H7 (cell line): Measurements from ENCODE around the gene PHACTR2. TPM values are rescaled to one million over a fixed set of nuclear protein-coding genes. Genes with fewer than 3 reads are reported as not detected.
A peak's percentile ranks its signal among the peaks of the same experiment; 100 is the strongest.

Experiments
- DNase-seq: peaks from one replicate; pipeline ENCODE4 v3.0.0; 2012
- H3K27me3 ChIP-seq: 2 replicates; pipeline ENCODE4 v1.6.0; 2011; ENCODE audit warnings: mild to moderate bottlenecking, low read length; ENCODE audit not compliant: control insufficient read depth, insufficient read depth
- H3K36me3 ChIP-seq: replicated peaks from 2 replicates; pipeline ENCODE4 v1.5.1; 2011; ENCODE audit warnings: low read length; ENCODE audit not compliant: control insufficient read depth, insufficient read depth
- H3K4me3 ChIP-seq: 2 replicates; pipeline ENCODE4 v1.5.1; 2011; ENCODE audit warnings: low read depth, mild to moderate bottlenecking, control low read depth, low read length, moderate library complexity; ENCODE audit not compliant: insufficient read depth
- total RNA-seq: library from RNA; depleted of rRNA; stranded (reverse); fragments of >200 nt; shearing (Covaris generic); gene quantifications from 2 replicates; pipeline ENCODE4 v1.2.3, GENCODE V29; 2014

The PHACTR2 gene
- total RNA-seq, 1 experiment from 2014 or later, result 35.1 TPM

GRCh38 chr6:143746202-143747119 lies 68.7 kb downstream of the PHACTR2 start:
- no peaks in the 10 kb centered on the region for H3K27me3 ChIP-seq
- no peaks in the 10 kb centered on the region for H3K36me3 ChIP-seq
- DNase-seq, result peak; percentile 39
- H3K4me3 ChIP-seq, result no peak overlapping the region

DNA sequence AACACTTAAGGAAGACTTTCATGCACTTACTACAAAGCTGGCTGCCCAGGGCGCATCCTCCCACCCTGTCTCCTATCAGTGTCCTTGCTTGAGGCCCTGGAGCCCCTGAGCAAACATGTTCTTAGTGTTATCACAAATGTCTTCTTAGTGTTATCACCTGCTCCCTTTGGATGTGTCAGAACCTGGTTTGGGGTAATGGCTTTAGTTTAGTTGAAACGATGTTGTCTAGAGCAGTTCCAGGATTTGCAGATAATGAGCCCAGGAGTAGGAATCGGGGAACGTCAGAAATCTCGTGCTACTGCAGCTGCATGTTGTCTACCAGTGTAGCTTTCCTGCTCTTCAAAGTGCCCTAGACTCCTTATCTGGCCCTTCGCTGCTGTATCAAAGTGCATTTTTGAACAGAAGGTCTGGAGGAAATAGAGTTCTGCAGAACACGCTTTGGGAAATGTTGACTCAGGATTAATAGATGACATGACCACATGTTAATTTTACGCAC lies 69.6 kb downstream of the PHACTR2 start:
- no peak overlapping the region for H3K4me3 ChIP-seq
- no peak for DNase-seq
- H3K27me3 ChIP-seq, result no peaks in the 10 kb centered on the region
- H3K36me3 ChIP-seq, result no peaks in the 10 kb centered on the region

- H3K4me3 ChIP-seq, result no peak overlapping the region
- no peaks in the 10 kb centered on the region for H3K36me3 ChIP-seq
- H3K27me3 ChIP-seq, result no peaks in the 10 kb centered on the region
- no peak for DNase-seq
Measured at GRCh38 chr6:143749891-143750290, 72.1 kb downstream of the PHACTR2 start.

DNA sequence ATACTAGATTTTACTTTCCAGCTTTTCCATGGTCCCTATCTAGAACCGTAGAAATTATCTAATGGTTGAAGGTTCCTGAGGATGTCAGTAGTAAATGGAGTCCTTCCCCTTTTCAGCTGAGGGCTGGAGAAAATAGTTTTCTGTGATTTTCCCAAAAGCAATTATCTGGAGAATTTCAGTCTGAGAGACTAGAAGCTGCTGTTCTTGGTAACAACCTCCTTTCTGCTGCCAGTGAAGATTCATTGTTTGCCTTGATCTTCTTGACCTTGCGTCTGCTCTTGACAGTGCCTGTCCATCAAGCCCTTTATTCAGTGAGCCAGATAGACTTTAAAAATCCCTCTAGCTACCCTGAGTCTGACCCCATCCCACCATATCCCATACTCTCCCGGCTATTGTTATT lies 73.1 kb downstream of the PHACTR2 start:
- DNase-seq, result no peak
- Histone ChIP-seq H3K36me3 (no peaks in the 10 kb centered on the region; the same call in 1 of the 2 replicates), H3K4me3 (no peak overlapping the region), H3K27me3 (no peaks in the 10 kb centered on the region)

DNA sequence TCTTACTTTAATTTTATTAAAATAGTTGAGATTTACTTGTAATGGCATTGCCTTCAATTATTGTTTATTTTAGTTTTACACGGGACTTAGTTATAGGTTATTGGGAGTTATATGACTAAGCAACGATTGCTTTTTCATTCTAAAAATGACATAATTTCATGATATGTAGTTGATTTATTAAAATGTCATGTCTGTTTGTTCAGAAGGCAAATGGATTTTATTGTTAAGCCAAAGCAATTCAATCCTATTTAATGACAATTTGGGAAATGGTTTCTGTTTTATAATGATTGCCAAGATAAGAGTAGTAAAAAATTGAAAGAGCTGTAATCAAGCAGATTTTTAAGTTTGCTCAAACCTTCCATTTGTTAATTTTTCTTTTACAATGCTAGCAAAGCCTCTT lies 74.7 kb downstream of the PHACTR2 start:
- no peak overlapping the region for H3K4me3 ChIP-seq
- peaks cover 2% of the 10 kb centered on the region; the same call in 1 of the 2 replicates for H3K36me3 ChIP-seq
- H3K27me3 ChIP-seq, result no peaks in the 10 kb centered on the region
- DNase-seq, result no peak

- DNase-seq, result no peak
- Histone ChIP-seq H3K36me3 (peaks cover 2% of the 10 kb centered on the region; the same call in 1 of the 2 replicates), H3K27me3 (no peaks in the 10 kb centered on the region), H3K4me3 (no peak overlapping the region)
Measured at GRCh38 chr6:143753678-143754077, 75.9 kb downstream of the PHACTR2 start.

DNA sequence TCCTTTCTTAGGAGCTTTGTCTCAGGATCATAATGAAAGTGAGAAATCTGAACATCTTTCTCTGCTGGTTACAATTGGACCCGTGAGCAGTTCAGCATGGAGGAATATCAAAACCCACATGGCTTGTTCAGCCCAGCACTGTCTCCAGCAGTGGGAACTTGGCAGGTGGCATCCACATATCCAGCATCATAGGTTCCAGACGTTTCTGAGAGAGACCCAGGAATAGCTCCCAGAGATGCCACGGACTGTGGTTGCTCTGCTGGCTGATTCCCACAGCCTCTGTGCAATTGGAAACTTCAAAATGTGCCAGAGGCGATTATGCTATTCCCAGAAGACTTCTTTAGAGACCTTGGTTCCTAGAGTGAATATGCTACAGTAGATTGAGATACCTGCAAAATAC lies 76.4 kb downstream of the PHACTR2 start:
- Histone ChIP-seq H3K27me3 (no peaks in the 10 kb centered on the region), H3K4me3 (no peak overlapping the region), H3K36me3 (peaks cover 2% of the 10 kb centered on the region; the same call in 1 of the 2 replicates)
- no peak for DNase-seq

DNA sequence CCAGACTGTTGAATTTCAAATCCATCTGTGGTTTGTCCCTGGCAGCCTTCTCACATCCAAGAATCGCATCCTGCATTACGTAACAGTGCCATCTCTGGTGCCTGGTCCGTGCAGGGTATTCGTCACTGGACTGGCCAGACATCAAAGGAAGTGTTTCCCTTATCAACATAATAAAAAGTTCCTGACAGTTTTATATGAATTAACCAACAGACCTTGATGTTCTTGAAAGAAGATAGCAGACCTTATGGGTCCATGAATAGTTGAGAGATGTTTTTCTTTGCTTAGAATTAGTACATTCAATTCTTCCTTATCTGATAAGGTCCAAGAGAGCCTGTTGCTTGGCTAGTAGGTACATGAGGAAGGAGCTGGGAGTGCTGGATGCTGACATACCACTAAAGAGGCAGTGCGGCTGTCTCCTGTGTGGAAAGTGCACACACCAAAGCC lies 77.6 kb downstream of the PHACTR2 start:
- Histone ChIP-seq H3K4me3 (no peak overlapping the region), H3K27me3 (no peaks in the 10 kb centered on the region), H3K36me3 (peaks cover 2% of the 10 kb centered on the region; the same call in 1 of the 2 replicates)
- no peak for DNase-seq

GRCh38 chr6:143757346-143757832 lies 79.6 kb downstream of the PHACTR2 start:
- no peak for DNase-seq
- peaks cover 2% of the 10 kb centered on the region for H3K36me3 ChIP-seq

GRCh38 chr6:143758551-143758950 lies 80.8 kb downstream of the PHACTR2 start:
- Histone ChIP-seq H3K4me3 (no peak overlapping the region), H3K27me3 (no peaks in the 10 kb centered on the region), H3K36me3 (peaks cover 2% of the 10 kb centered on the region)
- no peak for DNase-seq

More at GRCh38 chr6:143757346-143757832, 79.6 kb downstream of the PHACTR2 start:
- Histone ChIP-seq H3K27me3 (no peaks in the 10 kb centered on the region), H3K4me3 (no peak overlapping the region)

DNA sequence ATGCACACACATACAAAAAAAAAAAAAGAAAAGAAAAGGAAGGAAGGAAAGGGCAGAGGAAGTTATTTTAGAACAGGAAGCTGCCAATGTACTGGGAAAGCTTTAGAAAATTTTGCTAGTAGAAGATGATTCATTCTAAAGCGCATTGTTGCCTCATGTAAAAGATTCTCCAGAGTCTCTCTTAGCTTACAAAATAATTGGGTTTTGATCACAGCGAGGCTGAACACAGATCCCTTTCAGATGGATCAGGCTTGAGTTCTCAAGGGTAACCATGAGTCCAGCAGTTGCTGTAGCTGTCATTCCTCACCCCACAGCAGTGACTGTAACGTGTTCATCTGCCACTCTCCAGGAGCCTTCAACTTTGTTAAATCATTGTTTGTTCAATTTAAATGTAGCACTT lies 81.9 kb downstream of the PHACTR2 start:
- no peaks in the 10 kb centered on the region for H3K27me3 ChIP-seq
- no peak overlapping the region for H3K4me3 ChIP-seq
- no peak for DNase-seq
- H3K36me3 ChIP-seq, result peaks cover 2% of the 10 kb centered on the region

- no peaks in the 10 kb centered on the region for H3K27me3 ChIP-seq
- no peak for DNase-seq
- H3K4me3 ChIP-seq, result no peak overlapping the region
- H3K36me3 ChIP-seq, result peaks cover 8% of the 10 kb centered on the region
Measured at GRCh38 chr6:143761074-143761473, 83.3 kb downstream of the PHACTR2 start.

DNA sequence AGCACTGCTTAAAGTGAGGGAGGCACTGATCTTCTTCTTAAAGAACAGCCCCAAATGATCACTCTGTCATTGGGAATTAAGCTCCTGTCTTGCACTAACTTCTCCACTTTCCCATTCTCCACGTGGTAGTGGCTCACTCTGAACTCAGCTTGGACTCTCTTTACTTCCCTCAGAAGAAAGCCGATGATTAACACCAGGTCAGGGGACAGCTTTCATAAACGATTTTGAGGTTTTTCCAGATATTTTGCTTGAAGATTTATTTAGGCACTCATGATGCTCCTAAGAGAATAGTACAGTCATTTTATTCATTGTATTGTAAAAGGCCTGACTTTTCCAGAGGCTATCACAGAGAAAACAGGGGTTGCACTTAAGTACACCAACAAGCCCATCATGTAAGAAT lies 84.4 kb downstream of the PHACTR2 start:
- H3K4me3 ChIP-seq, result no peak overlapping the region
- peaks cover 9% of the 10 kb centered on the region for H3K36me3 ChIP-seq
- no peaks in the 10 kb centered on the region for H3K27me3 ChIP-seq
- no peak for DNase-seq

DNA sequence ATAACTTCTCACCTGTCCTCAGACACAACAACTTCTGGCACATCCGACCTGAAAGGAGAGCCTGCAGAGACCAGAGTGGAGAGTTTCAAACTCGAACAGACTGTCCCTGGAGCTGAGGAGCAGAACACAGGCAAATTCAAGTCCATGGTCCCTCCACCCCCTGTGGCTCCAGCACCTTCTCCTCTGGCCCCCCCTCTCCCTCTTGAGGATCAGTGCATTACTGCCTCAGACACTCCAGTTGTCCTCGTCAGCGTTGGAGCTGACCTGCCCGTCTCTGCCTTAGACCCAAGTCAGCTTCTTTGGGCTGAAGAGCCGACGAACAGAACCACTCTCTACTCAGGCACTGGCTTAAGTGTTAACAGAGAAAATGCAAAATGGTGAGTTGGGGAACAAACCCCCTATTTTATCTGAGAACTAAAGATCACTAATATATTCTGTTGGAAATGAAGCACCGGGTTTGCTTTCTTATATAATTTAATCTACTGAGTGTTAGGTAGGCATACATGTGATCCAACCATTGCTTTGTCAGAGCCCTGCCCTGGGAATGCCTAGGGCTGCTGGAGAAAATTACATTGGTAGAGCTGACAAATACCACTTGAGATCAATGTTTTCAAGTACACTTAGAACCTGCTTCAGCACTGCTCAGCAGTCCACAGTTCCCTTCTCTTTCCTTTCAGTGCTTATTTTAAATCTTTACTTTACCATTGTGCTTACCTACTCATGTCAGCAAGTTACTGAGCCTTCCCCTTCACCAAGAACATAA lies 87.8 kb downstream of the PHACTR2 start:
- H3K27me3 ChIP-seq, result no peaks in the 10 kb centered on the region
- peaks cover 7% of the 10 kb centered on the region; the same call in 1 of the 2 replicates for H3K36me3 ChIP-seq
- DNase-seq, result no peak
- no peak overlapping the region for H3K4me3 ChIP-seq
